ENCODE data around the gene SYCE1L.

Gene SYCE1L

GRCh38 chr16:77169650-77170236 lies 29.5 kb upstream of the SYCE1L start:
- no peaks in the 10 kb centered on the region for H3K9me3 ChIP-seq (ENCODE audit: insufficient read depth, low read depth, low read length)
- H3K4me2 ChIP-seq (ENCODE audit: low read depth, low read length, poor library complexity, severe bottlenecking): no peak overlapping the region
- H3K9ac ChIP-seq (ENCODE audit: low read depth, low read length, poor library complexity, severe bottlenecking): no peak overlapping the region
- H2AFZ ChIP-seq (ENCODE audit: low read length): 0 out of 2 replicates have a peak overlapping the region, but pooled peaks have one; percentile 73
- H3K4me1 ChIP-seq (ENCODE audit: insufficient read depth, low read length, poor library complexity, severe bottlenecking): no peaks in the 10 kb centered on the region
- no peak overlapping the region for H3K4me3 ChIP-seq (ENCODE audit: low read length, poor library complexity, severe bottlenecking)
- no peaks in the 10 kb centered on the region for H3K36me3 ChIP-seq (ENCODE audit: insufficient read depth, low read length)
- H3K27me3 ChIP-seq (ENCODE audit: insufficient read depth, low read length, poor library complexity, severe bottlenecking): no peaks in the 10 kb centered on the region
- H3F3A ChIP-seq (ENCODE audit: low read depth): no peaks in the 10 kb centered on the region
- no peaks in the 10 kb centered on the region for H3K79me2 ChIP-seq (ENCODE audit: insufficient read depth, low read length)
- H4K20me1 ChIP-seq (ENCODE audit: insufficient read depth, low read length, poor library complexity, severe bottlenecking): no peaks in the 10 kb centered on the region
- peak; percentile 92 for TF ChIP-seq CTCF (conservative IDR thresholded peaks at IDR 0.05; ENCODE audit: low read length)
- TF ChIP-seq EZH2phosphoT487 (IDR thresholded peaks at IDR 0.05; ENCODE audit: borderline replicate concordance): no peak
- no peaks in the 10 kb centered on the region for H3K9me2 ChIP-seq (replicated peaks; ENCODE audit: low read depth, low read length)

GRCh38 chr16:77170805-77171204 lies 28.4 kb upstream of the SYCE1L start:
- H3F3A ChIP-seq (ENCODE audit: low read depth): no peaks in the 10 kb centered on the region
- H3K9me2 ChIP-seq (replicated peaks; ENCODE audit: low read depth, low read length): no peaks in the 10 kb centered on the region
- no peak overlapping the region for H3K9ac ChIP-seq (ENCODE audit: low read depth, low read length, poor library complexity, severe bottlenecking)
- no peaks in the 10 kb centered on the region for H3K27me3 ChIP-seq (ENCODE audit: insufficient read depth, low read length, poor library complexity, severe bottlenecking)
- peak overlapping the region; percentile 73 for H2AFZ ChIP-seq (ENCODE audit: low read length)
- no peaks in the 10 kb centered on the region for H3K36me3 ChIP-seq (ENCODE audit: insufficient read depth, low read length)
- H3K79me2 ChIP-seq (ENCODE audit: insufficient read depth, low read length): no peaks in the 10 kb centered on the region
- no peak overlapping the region for H3K4me3 ChIP-seq (ENCODE audit: low read length, poor library complexity, severe bottlenecking)
- H3K4me2 ChIP-seq (ENCODE audit: low read depth, low read length, poor library complexity, severe bottlenecking): no peak overlapping the region
- H3K4me1 ChIP-seq (ENCODE audit: insufficient read depth, low read length, poor library complexity, severe bottlenecking): no peaks in the 10 kb centered on the region
- H3K9me3 ChIP-seq (ENCODE audit: insufficient read depth, low read depth, low read length): no peaks in the 10 kb centered on the region
- no peak for TF ChIP-seq EZH2phosphoT487 (IDR thresholded peaks at IDR 0.05; ENCODE audit: borderline replicate concordance)
- no peak for TF ChIP-seq CTCF (conservative IDR thresholded peaks at IDR 0.05; ENCODE audit: low read length)
- no peaks in the 10 kb centered on the region for H4K20me1 ChIP-seq (ENCODE audit: insufficient read depth, low read length, poor library complexity, severe bottlenecking)

GRCh38 chr16:77171745-77172635 lies 27.2 kb upstream of the SYCE1L start:
- no peaks in the 10 kb centered on the region for H3F3A ChIP-seq (ENCODE audit: low read depth)
- H4K20me1 ChIP-seq (ENCODE audit: insufficient read depth, low read length, poor library complexity, severe bottlenecking): no peaks in the 10 kb centered on the region
- no peak overlapping the region for H3K4me2 ChIP-seq (ENCODE audit: low read depth, low read length, poor library complexity, severe bottlenecking)
- no peaks in the 10 kb centered on the region for H3K36me3 ChIP-seq (ENCODE audit: insufficient read depth, low read length)
- H2AFZ ChIP-seq (ENCODE audit: low read length): no peak overlapping the region
- no peaks in the 10 kb centered on the region for H3K9me2 ChIP-seq (replicated peaks; ENCODE audit: low read depth, low read length)
- TF ChIP-seq EZH2phosphoT487 (IDR thresholded peaks at IDR 0.05; ENCODE audit: borderline replicate concordance) (no peak), CTCF (conservative IDR thresholded peaks at IDR 0.05; ENCODE audit: low read length) (peak; percentile 82)
- H3K79me2 ChIP-seq (ENCODE audit: insufficient read depth, low read length): no peaks in the 10 kb centered on the region
- H3K9ac ChIP-seq (ENCODE audit: low read depth, low read length, poor library complexity, severe bottlenecking): no peak overlapping the region
- no peaks in the 10 kb centered on the region for H3K9me3 ChIP-seq (ENCODE audit: insufficient read depth, low read depth, low read length)
- H3K4me1 ChIP-seq (ENCODE audit: insufficient read depth, low read length, poor library complexity, severe bottlenecking): no peaks in the 10 kb centered on the region
- no peaks in the 10 kb centered on the region for H3K27me3 ChIP-seq (ENCODE audit: insufficient read depth, low read length, poor library complexity, severe bottlenecking)
- no peak overlapping the region for H3K4me3 ChIP-seq (ENCODE audit: low read length, poor library complexity, severe bottlenecking)

Measured in Loucy (cell line).